ENCODE measurements around the gene AFAP1.

GRCh38 chr4:7807351-7807921 is 132.2 kb downstream of the AFAP1 start:
- TF ChIP-seq REST (IDR thresholded peaks at IDR 0.05; ENCODE audit: insufficient read depth in 1 of 2, low read depth in 2 of 2, low read length in 2 of 2), result no peak
- no peak for TF ChIP-seq TAF1 (IDR thresholded peaks at IDR 0.05; ENCODE audit: borderline replicate concordance, insufficient read depth, low read length)
- no peak for TF ChIP-seq POLR2AphosphoS5 (IDR thresholded peaks at IDR 0.05; ENCODE audit: low read depth, low read length)
- no peak for TF ChIP-seq SIN3A (IDR thresholded peaks at IDR 0.05; ENCODE audit: borderline replicate concordance, insufficient read depth, low read length)
- no peak for TF ChIP-seq FOXP2 (optimal IDR thresholded peaks at IDR 0.05; ENCODE audit: borderline replicate concordance, extremely low read depth, extremely low read length, insufficient read depth)

Data from PFSK-1 (cell line).